Measurements from ENCODE around the gene AUTS2. TPM values are rescaled to one million over a fixed set of nuclear protein-coding genes. Genes with fewer than 3 reads are reported as not detected.
"Not testable (repeated sequence)": the region's sequence is repeated elsewhere in the genome, so short reads cannot be mapped to it uniquely, and the experiment has no call there.

The AUTS2 gene
- total RNA-seq, 1 donor from 2014 or later = 49.8 TPM

GRCh38 chr7:70237256-70237655 lies 639.0 kb downstream of the AUTS2 start:
- DNase-seq (ENCODE audit: low spot score) = no peak

- DNase-seq (ENCODE audit: low spot score) = peak; percentile 7
These were observed 639.7 kb downstream of the AUTS2 start for GRCh38 chr7:70237831-70238575.

- no peak for DNase-seq (ENCODE audit: low spot score)
These were observed 641.6 kb downstream of the AUTS2 start for GRCh38 chr7:70239918-70240317.

- DNase-seq (ENCODE audit: low spot score) = no peak
These were observed 642.6 kb downstream of the AUTS2 start for GRCh38 chr7:70240873-70241272.

GRCh38 chr7:70241536-70242175 lies 643.4 kb downstream of the AUTS2 start:
- DNase-seq (ENCODE audit: low spot score) = no peak

- no peak for DNase-seq (ENCODE audit: low spot score)
These were observed 644.6 kb downstream of the AUTS2 start for GRCh38 chr7:70242826-70243225.

- no peak for DNase-seq (ENCODE audit: low spot score)
These were observed 645.2 kb downstream of the AUTS2 start for GRCh38 chr7:70243443-70243842.

- no peak for DNase-seq (ENCODE audit: low spot score)
These were observed 659.6 kb downstream of the AUTS2 start for GRCh38 chr7:70257921-70258320.

- peak; percentile 8 for DNase-seq (ENCODE audit: low spot score)
These were observed 661.2 kb downstream of the AUTS2 start for GRCh38 chr7:70259502-70259901.

GRCh38 chr7:70263471-70264255 lies 665.4 kb downstream of the AUTS2 start:
- DNase-seq (ENCODE audit: low spot score) = peak; percentile 12

- DNase-seq (ENCODE audit: low spot score) = no peak
These were observed 667.9 kb downstream of the AUTS2 start for GRCh38 chr7:70266186-70266585.

GRCh38 chr7:70267381-70268120 lies 669.3 kb downstream of the AUTS2 start:
- no peak for DNase-seq (ENCODE audit: low spot score)

GRCh38 chr7:70268179-70268578 lies 669.9 kb downstream of the AUTS2 start:
- no peak for DNase-seq (ENCODE audit: low spot score)

GRCh38 chr7:70270149-70270548 lies 671.9 kb downstream of the AUTS2 start:
- no peak for DNase-seq (ENCODE audit: low spot score)

- peak; percentile 32 for DNase-seq (ENCODE audit: low spot score)
These were observed 673.4 kb downstream of the AUTS2 start for GRCh38 chr7:70271617-70272081.

- not testable (repeated sequence) for DNase-seq (ENCODE audit: low spot score)
These were observed 677.3 kb downstream of the AUTS2 start for GRCh38 chr7:70275570-70275969.

GRCh38 chr7:70285187-70285586 lies 686.9 kb downstream of the AUTS2 start:
- no peak for DNase-seq (ENCODE audit: low spot score)

- no peak for DNase-seq (ENCODE audit: low spot score)
These were observed 687.6 kb downstream of the AUTS2 start for GRCh38 chr7:70285854-70286253.

GRCh38 chr7:70288781-70289456 lies 690.6 kb downstream of the AUTS2 start:
- peak; percentile 23 for DNase-seq (ENCODE audit: low spot score)

GRCh38 chr7:70292716-70293115 lies 694.4 kb downstream of the AUTS2 start:
- DNase-seq (ENCODE audit: low spot score) = no peak

Data from umbilical cord (tissue), 2 donors.